ENCODE data around the gene CFLAR. TPM values are rescaled to one million over a fixed set of nuclear protein-coding genes. Genes with fewer than 3 reads are reported as not detected.

The CFLAR gene
- total and polyA plus RNA-seq, 2 of the 13 experiments (the other 11 are each of a cell fraction or from before 2014, with no cell fraction given) = 43.8 to 92.1 TPM

DNA sequence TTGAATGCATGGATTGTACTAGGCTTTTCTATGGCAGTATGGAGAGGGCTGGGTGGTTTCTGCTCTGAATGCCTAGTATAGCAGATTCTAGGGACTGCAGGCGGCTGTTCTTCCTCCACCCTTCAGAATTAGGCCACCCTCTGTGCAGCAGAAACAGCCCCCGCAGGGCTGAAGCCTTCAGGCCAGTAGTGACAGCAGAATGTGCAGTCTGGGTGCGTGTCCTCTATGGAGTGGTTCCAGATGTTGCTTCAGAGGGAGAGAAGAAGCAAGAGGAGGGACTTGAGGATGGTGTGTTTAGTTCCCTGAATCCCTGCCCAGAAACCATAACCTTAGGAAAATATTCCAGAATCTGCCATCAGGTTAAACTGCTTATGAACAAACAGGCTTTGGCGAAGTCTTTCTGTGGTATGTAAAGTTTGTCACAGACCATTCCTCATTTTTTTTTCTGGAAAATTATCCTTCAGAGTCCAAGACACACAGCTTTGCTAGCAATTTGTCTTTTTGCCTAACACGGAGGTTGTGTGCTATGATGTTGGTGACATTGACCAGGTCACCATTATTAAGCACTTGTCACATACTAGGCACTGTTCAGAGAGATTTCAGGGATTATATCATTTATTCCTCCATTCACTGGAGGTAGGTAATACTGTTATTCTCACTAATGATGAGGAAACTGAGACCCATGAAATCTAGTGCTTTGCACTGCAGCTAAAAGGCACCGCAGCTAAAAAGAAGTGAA lies 88.1 kb downstream of the CFLAR start (continued):
- TF ChIP-seq, protein P1, sequence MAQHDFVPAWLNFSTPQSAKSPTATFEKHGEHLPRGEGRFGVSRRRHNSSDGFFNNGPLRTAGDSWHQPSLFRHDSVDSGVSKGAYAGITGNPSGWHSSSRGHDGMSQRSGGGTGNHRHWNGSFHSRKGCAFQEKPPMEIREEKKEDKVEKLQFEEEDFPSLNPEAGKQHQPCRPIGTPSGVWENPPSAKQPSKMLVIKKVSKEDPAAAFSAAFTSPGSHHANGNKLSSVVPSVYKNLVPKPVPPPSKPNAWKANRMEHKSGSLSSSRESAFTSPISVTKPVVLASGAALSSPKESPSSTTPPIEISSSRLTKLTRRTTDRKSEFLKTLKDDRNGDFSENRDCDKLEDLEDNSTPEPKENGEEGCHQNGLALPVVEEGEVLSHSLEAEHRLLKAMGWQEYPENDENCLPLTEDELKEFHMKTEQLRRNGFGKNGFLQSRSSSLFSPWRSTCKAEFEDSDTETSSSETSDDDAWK (CRISPR knock-in tag; IDR thresholded peaks at IDR 0.05) = no peak
- TF ChIP-seq, protein P2, sequence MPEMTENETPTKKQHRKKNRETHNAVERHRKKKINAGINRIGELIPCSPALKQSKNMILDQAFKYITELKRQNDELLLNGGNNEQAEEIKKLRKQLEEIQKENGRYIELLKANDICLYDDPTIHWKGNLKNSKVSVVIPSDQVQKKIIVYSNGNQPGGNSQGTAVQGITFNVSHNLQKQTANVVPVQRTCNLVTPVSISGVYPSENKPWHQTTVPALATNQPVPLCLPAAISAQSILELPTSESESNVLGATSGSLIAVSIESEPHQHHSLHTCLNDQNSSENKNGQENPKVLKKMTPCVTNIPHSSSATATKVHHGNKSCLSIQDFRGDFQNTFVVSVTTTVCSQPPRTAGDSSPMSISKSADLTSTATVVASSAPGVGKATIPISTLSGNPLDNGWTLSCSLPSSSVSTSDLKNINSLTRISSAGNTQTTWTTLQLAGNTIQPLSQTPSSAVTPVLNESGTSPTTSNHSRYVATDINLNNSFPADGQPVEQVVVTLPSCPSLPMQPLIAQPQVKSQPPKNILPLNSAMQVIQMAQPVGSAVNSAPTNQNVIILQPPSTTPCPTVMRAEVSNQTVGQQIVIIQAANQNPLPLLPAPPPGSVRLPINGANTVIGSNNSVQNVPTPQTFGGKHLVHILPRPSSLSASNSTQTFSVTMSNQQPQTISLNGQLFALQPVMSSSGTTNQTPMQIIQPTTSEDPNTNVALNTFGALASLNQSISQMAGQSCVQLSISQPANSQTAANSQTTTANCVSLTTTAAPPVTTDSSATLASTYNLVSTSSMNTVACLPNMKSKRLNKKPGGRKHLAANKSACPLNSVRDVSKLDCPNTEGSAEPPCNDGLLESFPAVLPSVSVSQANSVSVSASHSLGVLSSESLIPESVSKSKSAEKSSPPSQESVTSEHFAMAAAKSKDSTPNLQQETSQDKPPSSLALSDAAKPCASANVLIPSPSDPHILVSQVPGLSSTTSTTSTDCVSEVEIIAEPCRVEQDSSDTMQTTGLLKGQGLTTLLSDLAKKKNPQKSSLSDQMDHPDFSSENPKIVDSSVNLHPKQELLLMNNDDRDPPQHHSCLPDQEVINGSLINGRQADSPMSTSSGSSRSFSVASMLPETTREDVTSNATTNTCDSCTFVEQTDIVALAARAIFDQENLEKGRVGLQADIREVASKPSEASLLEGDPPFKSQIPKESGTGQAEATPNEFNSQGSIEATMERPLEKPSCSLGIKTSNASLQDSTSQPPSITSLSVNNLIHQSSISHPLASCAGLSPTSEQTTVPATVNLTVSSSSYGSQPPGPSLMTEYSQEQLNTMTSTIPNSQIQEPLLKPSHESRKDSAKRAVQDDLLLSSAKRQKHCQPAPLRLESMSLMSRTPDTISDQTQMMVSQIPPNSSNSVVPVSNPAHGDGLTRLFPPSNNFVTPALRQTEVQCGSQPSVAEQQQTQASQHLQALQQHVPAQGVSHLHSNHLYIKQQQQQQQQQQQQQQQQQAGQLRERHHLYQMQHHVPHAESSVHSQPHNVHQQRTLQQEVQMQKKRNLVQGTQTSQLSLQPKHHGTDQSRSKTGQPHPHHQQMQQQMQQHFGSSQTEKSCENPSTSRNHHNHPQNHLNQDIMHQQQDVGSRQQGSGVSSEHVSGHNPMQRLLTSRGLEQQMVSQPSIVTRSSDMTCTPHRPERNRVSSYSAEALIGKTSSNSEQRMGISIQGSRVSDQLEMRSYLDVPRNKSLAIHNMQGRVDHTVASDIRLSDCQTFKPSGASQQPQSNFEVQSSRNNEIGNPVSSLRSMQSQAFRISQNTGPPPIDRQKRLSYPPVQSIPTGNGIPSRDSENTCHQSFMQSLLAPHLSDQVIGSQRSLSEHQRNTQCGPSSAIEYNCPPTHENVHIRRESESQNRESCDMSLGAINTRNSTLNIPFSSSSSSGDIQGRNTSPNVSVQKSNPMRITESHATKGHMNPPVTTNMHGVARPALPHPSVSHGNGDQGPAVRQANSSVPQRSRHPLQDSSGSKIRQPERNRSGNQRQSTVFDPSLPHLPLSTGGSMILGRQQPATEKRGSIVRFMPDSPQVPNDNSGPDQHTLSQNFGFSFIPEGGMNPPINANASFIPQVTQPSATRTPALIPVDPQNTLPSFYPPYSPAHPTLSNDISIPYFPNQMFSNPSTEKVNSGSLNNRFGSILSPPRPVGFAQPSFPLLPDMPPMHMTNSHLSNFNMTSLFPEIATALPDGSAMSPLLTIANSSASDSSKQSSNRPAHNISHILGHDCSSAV (CRISPR knock-in tag; IDR thresholded peaks at IDR 0.05; ENCODE audit: borderline replicate concordance) = no peak
- TF ChIP-seq GLI4 (CRISPR knock-in tag; IDR thresholded peaks at IDR 0.05; ENCODE audit: borderline replicate concordance) = no peak
- TF ChIP-seq, protein P3, sequence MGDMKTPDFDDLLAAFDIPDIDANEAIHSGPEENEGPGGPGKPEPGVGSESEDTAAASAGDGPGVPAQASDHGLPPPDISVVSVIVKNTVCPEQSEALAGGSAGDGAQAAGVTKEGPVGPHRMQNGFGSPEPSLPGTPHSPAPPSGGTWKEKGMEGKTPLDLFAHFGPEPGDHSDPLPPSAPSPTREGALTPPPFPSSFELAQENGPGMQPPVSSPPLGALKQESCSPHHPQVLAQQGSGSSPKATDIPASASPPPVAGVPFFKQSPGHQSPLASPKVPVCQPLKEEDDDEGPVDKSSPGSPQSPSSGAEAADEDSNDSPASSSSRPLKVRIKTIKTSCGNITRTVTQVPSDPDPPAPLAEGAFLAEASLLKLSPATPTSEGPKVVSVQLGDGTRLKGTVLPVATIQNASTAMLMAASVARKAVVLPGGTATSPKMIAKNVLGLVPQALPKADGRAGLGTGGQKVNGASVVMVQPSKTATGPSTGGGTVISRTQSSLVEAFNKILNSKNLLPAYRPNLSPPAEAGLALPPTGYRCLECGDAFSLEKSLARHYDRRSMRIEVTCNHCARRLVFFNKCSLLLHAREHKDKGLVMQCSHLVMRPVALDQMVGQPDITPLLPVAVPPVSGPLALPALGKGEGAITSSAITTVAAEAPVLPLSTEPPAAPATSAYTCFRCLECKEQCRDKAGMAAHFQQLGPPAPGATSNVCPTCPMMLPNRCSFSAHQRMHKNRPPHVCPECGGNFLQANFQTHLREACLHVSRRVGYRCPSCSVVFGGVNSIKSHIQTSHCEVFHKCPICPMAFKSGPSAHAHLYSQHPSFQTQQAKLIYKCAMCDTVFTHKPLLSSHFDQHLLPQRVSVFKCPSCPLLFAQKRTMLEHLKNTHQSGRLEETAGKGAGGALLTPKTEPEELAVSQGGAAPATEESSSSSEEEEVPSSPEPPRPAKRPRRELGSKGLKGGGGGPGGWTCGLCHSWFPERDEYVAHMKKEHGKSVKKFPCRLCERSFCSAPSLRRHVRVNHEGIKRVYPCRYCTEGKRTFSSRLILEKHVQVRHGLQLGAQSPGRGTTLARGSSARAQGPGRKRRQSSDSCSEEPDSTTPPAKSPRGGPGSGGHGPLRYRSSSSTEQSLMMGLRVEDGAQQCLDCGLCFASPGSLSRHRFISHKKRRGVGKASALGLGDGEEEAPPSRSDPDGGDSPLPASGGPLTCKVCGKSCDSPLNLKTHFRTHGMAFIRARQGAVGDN (CRISPR knock-in tag; IDR thresholded peaks at IDR 0.05) = no peak; the same call in 1 of the 2 replicates
- TF ChIP-seq RFX3 (CRISPR knock-in tag; IDR thresholded peaks at IDR 0.05) = no peak
- TF ChIP-seq, protein P4, sequence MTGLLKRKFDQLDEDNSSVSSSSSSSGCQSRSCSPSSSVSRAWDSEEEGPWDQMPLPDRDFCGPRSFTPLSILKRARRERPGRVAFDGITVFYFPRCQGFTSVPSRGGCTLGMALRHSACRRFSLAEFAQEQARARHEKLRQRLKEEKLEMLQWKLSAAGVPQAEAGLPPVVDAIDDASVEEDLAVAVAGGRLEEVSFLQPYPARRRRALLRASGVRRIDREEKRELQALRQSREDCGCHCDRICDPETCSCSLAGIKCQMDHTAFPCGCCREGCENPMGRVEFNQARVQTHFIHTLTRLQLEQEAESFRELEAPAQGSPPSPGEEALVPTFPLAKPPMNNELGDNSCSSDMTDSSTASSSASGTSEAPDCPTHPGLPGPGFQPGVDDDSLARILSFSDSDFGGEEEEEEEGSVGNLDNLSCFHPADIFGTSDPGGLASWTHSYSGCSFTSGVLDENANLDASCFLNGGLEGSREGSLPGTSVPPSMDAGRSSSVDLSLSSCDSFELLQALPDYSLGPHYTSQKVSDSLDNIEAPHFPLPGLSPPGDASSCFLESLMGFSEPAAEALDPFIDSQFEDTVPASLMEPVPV (CRISPR knock-in tag; IDR thresholded peaks at IDR 0.05) = no peak
- TF ChIP-seq CEBPG (CRISPR knock-in tag; IDR thresholded peaks at IDR 0.05) = no peak; the same call in 1 of the 2 replicates
- TF ChIP-seq ATF1 (CRISPR knock-in tag; IDR thresholded peaks at IDR 0.05) = peak; percentile 40; the same call in 1 of the 2 replicates
- TF ChIP-seq ZFP62 (CRISPR knock-in tag; IDR thresholded peaks at IDR 0.05) = no peak
- no peak for TF ChIP-seq ZNF234 (CRISPR knock-in tag; conservative IDR thresholded peaks at IDR 0.05)
- TF ChIP-seq, protein P5, sequence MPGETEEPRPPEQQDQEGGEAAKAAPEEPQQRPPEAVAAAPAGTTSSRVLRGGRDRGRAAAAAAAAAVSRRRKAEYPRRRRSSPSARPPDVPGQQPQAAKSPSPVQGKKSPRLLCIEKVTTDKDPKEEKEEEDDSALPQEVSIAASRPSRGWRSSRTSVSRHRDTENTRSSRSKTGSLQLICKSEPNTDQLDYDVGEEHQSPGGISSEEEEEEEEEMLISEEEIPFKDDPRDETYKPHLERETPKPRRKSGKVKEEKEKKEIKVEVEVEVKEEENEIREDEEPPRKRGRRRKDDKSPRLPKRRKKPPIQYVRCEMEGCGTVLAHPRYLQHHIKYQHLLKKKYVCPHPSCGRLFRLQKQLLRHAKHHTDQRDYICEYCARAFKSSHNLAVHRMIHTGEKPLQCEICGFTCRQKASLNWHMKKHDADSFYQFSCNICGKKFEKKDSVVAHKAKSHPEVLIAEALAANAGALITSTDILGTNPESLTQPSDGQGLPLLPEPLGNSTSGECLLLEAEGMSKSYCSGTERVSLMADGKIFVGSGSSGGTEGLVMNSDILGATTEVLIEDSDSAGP (CRISPR knock-in tag; IDR thresholded peaks at IDR 0.05; ENCODE audit: borderline replicate concordance) = 0 out of 2 replicates have a peak, but pooled peaks have one; percentile 0
